Skin of body (tissue), 2 donors: ENCODE data around the gene IGF2BP1. TPM values are rescaled to one million over a fixed set of nuclear protein-coding genes. Genes with fewer than 3 reads are reported as not detected.
"Not testable (repeated sequence)": the region's sequence is repeated elsewhere in the genome, so short reads cannot be mapped to it uniquely, and the experiment has no call there.

ENCODE experiments used
- DNase-seq: peaks from one replicate; lab custom pipeline; 2025; lab: John Stamatoyannopoulos, UW
- total RNA-seq: library from RNA; depleted of rRNA; stranded (reverse); fragments of >200 nt; gene quantifications from one replicate; pipeline ENCODE4 v1.2.3, GENCODE V29; 2014

Gene IGF2BP1
- total RNA-seq, 1 donor from 2014 or later = 1.5 TPM

DNA sequence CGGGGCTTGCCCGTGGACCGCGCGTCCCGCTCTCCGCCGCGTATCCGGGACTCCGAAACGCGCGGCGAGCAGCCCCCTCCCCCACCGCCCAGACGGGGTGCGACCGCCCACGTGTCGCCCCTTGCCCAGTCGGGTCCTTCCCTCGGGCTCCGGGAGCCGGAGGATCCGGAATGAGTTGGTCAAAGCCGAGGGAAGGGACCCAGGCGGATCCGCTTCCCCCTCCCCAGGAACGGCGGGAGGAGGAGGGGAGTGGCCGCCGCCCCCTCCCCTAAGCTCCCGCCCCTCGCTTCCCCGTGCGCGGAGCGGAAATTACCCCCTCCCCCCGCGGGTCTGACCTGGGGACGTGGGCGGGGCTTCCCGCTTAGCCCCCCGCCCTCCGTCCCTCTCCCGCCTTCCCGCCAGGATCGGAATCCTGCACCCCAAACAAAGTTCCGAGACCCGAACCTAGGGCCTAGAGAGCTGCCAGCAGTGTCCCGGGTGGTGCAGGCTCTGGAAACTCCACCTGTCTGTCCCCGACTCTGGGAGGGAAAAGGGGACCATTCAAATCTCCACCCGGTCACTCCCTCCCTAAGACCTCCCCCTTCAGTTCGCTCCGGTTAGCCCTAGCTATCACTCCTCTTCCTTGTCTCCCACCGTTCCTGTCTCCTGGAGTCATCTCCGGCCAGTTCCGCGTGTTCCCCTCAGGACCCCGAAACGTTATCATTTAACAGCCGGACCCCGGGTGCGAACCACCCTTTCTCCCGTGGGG, 1.0 kb upstream of the IGF2BP1 start:
- DNase-seq = no peak

DNA sequence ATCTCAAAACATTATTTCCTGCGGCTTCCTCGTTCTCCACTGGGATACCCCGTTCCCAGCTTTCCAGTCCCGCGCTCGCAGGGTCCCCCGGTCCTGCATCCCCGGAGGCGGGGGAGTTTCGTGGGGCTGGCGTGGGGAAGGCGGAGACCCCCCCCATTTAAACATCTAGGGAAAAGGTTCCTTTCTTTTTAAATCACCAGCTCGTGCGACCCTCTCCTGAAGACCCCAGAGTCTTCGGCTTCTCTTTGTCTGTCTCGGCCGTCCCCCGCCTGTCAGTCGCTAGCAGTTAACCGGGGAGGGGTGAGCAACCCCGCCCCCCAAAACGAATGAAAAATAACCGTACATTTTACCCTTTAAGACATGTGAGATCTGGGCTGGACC, 473 bp upstream of the IGF2BP1 start:
- no peak for DNase-seq

DNA sequence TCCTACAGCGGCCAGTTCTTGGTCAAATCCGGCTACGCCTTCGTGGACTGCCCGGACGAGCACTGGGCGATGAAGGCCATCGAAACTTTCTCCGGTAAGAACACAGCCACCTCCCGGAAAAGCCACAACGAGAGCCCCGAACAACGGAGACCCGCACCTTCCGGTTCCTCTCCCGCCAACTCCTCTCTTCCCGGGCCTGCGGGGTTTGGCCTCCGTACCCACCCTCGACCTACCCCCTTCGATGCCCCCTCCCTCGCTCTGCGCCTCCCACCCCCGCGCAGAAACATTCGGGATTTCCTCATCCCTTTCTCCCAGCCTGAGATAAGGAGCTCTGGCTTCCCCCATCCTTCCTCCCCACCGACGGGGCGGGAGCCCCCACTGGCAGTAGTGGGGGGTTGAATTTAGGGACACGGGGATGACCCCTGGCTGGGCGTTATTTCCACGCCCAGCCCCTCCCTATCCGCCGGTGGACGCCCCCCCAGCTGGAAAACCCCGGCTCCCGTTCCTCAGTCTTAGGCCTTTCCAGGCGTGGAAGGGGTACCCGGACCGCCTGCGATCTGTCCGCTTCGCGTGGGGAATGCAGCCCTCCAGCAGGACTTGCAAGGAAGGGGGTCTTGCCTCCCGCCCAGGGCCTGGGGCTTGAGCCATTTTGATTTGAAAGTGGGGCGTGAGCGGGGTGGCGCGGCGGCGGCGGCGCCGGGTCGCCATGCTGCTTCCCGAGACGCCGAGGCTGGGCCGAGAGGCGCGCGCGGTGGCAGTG, 822 bp downstream of the IGF2BP1 start:
- DNase-seq = no peak

DNA sequence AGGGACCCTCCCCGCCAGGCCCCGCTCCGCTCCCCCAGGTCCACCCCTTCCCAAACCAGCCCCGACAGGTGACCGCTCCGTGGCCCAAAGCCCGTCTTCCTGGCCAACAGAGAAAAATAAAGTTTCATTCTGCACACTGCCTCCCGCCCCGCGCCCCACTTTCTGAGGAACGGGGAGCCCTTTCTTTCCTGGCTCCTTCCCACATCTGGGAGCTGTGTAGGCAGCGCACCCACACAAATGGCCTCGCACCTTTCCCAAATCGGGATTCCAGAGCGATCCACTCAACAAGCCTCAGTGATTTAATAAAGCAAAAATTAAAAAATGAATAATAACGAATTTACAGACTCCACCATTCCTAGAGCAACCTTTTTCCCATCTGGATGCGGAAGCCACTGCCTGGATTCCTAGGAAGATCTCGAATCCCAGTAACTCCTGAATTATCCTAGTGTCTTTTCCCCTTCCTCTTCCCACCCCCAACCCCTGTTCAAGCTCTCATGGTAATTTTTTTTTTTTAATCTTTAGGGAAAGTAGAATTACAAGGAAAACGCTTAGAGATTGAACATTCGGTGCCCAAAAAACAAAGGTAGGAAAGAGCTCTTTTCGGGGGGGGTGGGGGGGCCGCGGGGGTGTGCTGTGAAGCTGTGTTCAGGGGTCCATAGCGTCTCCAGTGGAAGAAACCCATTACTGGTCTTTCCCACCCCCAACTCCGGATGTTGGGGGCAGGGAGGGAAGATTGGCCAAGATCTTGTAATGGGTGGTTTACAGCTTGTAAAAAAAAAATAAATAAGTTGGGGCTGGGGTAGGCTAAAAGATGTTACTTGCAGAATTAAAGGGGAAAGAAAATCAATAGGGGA, 1.6 kb downstream of the IGF2BP1 start:
- DNase-seq = no peak

DNA sequence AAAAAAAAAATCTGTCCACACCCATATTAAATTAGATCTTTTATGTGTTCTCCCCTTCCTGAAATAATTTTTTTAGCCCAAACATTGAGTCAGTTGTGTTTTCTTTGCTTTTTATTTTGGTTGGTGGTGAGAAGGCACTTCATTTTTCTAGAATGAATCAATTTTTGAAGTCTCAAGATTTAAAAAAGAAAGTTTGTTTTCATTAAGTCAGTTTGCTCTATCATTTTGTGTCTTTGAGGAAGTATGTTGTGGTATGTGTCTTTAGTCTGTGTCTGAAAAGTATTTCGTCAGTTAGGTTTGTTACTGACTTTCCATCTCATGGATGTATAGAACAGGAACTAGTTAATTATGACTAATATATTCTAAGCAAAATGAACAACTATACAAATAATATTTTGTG, 3.8 kb downstream of the IGF2BP1 start:
- no peak for DNase-seq

DNA sequence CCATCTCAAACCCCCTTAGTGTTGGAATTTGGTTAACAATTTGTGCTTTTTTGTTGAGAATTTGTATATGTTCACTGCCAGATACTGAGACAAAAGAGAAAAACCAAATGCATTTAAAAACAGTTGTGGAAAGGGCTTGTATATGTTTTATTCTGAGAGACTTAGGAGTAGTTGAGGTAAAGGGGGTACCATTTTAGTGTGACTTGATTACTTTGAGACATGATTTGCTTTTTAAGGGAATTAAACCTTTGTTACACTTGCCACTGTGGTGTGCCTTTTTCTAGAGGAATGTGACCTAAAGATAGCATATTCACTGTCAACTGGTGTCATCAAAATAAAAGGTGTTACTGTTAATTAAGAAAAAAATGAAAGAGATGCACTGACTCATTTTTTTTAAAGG, 4.5 kb downstream of the IGF2BP1 start:
- DNase-seq = no peak

DNA sequence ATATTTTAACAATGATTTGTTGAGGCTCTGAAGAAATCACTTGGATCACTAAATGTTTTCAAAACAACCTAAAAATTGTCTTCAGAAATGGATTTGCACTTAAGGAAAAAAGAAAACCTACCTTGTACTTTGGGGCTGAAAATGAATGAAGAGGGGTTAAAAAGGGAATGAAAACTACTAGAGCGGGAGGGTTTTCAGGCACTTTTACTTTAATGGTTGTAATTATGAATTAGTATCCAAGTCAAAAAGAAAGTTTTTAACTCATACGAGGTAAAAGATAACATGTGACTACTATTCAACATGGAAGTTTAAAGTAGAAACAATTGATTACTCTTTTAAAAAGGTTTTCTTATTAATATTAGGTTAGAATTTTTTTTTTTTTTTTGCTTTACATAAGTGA, 5.1 kb downstream of the IGF2BP1 start:
- DNase-seq = no peak

DNA sequence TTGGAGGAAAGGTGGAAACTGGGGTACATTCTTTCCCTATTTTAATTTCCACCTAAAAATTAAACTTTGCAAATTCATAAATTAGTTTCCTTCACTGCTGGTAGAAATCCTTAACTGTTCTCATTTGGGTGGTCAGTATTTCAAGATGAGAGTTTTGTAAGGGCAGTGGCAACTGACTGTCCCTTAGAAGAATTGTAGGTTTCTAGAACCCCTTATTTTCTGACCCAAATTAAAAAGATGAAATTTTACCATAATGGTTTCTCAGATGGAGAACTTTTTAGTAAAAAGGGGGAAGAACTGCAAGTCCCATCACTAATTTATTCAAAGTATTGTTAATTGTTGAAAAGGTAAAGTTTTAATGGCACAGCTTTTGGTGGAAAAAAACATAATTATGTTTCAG, 5.6 kb downstream of the IGF2BP1 start:
- DNase-seq = no peak

DNA sequence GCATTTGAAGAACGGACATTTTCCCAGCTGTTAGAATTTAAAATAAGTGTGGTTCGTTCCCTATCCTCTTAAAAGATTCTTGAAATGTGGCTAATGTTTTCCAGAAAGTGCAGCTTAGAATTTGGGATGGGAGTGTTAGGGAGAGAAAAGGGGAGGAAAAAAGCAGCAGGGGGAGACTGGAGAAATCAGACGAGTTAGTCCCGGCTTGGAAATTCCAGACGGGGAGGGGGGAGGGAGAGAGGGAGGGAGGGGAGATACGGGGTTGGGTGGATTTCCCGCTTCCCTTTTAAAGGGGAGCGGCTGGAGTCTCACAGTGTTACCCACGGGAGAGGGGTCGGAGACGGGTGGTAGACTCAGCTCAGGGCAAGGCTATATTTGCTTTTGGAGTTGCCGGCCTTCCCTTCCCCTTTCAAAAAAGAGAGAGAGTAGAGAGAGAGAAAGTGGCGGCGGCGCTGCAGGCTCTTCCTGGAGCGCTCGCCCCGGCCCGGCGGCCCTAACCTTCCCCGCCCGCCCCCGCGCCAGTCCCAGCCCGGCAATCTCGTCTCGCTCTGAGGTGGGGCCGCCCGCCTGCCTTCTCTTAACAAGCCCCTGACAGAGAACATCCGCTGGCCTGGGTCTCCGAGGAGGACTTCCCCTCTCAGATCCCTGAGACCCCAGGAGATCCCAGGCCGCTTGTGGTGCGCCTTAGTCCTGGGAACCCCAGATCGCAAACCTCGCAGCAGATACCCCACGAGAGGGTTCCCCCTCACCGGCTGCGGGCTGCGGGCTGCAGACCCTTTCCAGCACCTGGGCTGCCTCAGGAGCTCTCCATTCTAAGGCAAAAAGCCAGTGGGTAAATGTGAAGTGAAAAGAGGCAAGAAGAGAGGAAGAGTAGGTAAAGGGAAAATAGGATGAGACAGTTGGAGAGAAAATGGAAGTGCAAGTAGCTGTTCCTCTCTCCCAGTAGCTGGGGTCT, 6.6 kb downstream of the IGF2BP1 start:
- peak; percentile 36 for DNase-seq

DNA sequence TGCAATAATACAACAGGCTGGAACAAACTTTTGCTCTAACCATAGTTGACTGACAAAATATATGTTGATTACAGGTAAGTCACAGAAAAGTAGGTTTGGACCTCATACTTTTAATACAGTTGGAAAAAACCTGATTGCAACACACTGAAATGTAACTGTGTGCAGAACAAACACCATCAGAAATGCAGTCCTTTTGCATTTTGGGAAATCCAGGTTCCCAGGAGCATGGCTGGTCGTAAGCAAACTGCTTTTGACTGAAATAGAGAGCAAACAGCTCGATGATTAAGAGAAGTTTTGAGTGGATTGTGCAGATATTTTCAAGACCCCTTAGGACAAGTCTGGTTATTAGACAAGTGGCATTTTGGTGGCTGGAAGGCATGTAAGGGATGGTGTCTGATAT, 8.0 kb downstream of the IGF2BP1 start:
- DNase-seq = no peak

DNA sequence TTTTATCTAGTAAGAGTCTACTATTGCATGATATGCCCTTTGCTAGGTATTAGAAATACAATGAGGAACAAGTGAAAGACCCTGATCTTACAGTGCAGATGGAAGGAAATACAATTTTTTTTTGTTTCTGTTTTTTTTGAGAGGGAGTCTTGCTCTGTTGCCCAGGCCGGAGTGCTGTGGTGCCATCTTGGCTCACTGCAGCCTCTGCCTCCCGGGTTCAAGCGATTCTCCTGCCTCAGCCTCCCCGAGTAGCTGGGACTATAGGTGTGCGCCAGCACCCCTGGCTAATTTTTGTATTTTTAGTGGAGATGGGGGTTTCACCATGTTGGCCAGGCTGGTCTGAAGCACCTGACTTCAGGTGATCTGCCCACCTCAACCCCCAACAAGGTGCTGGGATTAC, 11.7 kb downstream of the IGF2BP1 start:
- not testable (repeated sequence) for DNase-seq

DNA sequence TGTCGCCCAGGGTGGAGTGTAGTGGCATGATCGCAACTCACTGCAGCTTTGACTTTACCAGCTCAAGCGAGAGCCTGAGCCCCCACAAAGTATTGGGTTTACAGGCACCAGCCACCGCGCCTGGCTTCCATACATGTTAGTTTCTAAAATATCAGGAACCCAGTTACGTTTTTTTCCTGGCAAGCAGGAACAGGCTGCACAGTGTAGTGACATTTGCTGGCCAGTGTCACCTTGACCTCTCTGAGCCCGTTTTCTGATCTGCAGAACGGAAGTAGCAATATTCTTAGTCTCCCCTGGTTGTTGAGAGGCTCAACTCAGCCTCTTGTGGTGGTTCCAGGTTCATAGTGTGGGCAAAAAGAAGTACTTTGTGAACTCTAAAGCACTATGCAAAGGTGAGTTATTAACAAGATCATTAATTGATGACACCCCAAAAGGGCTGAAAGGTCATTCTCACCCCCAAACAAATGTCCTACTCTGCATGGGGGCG, 15.6 kb downstream of the IGF2BP1 start:
- DNase-seq = no peak

DNA sequence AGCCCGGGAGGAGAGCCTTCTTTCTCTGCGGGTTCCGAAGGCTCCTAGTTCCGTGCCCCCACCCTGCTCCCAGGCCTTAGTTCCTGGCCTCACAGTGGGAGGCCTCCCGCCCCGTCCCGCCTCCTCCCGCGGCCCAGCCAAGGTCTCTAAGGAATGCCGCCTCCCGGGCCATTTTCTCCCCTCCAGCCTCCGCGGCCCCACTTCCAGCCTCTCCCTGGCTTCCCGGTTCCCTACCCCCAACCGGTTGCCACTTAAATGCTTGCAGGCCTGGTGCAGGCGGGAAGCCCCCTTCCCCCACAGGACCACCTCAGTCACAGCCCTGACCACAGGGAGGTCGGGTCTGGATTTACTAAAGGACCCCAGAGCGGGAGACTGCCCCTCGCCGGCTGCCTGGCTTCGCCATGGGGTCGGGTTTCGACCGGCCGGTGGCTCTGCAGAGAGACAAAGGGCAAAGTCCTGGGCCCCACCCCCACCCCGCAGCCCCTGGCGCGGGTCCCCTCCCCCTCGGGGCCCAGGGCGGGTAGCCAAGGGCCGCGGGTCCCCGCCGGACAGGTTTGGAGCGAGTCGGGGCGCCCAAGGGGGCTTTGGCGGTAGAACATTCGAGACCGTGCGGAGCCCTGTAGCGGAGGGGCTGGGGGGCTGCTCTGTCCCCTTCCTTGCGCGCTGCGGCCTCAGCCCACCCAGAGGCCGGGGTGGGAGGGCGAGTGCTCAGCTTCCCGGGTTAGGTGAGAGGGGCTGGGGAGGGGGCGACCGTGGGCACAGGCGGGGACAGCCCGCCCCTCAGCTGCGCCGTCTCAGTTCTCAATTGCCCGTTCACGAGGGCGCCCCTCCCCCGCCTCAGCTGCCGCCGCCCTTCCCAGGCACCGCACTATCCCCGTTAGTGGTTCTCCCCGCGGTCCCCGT, 16.4 kb downstream of the IGF2BP1 start:
- DNase-seq = no peak

DNA sequence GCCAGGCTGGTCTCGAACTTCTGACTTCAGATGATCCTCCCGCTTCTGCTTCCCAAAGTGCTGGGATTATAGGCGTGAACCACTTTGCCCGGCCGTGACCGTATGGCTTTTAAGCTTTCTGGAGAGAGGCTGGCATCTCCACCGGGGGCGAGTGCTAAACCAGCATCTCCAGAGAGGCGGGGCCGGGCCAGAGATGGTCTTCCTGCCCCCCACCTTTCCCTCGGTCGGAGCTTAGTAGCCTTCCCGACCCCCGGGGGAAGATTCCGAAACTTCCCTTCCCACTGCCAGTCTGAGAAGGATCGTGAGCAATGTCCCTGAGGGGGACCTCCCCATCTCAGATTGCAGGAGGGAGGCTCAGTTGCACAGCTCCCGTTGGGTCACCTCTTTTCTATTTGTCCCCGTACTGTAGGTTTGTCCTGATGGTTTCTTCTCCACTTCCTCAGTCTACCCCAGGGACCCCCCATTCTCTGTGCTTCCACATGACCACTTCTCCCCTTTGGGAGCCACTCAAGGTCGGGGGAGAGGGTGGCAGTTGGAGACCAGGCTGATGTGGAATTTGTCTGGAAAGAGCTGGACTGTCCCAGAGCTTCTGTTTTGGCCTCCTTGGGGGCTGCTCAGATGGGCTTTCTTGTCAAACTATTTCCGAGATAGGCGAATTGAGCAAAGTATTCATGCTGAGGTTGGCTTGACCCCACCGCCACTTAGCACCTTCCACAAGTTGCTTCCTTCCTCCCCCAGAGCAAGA, 18.2 kb downstream of the IGF2BP1 start:
- DNase-seq = no peak

DNA sequence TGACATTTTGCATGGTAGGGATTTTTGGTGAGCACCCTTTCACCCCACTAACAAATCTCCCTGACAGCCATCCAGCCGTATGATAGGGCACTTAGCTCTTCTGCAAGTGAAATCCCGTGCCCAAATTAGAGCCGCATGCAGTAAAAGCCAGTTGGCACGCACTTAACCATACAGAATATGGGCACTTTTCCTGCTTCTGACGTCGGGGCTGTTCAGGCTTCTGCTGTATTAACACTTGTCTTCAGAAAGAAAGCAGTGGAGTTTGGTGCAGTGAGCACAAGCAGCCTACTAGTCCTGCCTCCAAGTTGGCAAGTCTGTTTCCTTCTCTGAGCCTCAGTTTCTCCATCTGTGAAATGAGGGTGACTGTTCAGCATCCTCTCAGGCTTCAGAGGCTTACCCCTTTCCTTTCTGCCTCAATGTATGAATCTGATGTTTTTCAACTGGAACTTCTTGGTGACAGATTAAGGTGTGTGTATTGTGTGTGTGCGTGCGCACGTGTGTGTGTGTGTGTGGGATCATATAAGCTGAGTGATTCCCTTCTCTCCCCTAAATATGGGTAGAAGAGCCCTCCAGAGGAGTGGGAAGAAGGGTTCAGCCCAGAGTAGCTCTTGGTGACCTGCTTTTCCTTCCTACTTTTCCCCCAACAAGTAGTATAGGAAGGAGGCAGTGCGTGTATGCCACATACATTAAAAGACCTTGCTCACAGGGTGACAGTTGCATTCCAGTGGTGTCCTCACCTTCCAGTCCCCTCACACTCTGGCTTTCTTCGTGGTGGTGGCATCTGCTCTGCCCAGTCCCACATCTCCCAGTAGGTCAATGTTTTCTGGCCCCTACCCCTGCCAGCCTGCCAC, 19.0 kb downstream of the IGF2BP1 start:
- no peak for DNase-seq

DNA sequence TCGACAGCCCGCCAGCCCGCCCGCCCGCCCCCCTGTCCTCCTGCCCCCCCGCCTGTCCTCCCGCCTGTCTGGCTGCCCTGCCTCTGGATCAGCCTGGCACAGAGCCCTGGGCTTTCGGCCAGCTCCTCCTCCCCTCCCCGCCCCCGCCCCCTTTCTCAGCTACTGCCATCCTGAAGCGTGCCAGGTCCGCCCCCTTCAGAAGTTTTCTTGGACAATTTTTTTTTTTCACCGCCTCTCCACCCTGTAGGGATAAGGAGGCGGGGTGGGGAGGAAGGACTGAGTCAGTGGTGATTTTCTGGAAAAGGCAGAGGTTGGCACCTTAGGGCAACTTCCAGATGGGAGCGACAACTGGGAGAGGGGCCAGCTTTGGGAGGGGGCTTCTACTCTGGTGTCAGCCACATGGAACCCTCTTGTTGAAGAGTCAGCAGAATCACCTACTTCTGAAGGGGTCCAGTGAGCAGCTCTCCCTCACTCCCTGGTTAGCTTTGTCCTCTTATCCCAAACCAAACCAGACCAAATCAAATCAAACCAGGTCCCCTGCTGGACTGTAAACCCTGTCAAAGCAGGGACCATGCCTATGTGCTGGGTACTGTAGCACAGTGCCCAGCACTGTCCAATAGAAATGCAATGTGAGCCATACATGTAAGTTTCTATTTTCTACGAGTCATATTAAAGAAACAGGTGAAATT, 19.7 kb downstream of the IGF2BP1 start:
- no peak for DNase-seq

DNA sequence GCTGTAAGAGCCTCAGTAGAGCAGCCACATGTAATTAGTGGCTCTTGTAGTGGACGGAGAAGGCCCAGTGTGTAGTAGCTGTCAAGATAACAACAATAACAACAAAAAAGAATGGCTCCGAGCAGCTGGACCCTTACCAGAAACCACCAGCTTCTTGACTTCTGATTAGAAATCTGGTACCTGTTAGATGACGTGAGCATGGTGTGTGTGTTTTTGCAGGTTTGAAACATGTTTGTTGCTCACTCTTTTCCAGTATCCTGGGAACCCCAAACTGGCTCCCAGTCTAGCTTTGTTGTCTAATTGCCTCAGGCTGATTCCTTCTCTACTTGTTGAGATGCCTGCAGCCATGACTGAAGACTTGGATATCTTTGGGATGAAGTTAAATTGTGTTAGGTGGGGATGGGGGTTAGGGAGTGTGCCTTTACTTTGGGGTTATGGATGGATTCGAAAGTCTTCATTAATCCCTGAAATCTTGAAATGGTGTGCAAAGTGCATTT, 21.0 kb downstream of the IGF2BP1 start:
- DNase-seq = no peak
